DND-41 (cell line): ENCODE results near the gene MAP3K5.

Experiments
- ATAC-seq: fragments of 200-7000 bp; cut with Tn5 transposase; 3 replicates; pipeline ENCODE4 v1.9.1; 2021; ENCODE audit warnings: low read depth; ENCODE audit not compliant: insufficient read depth
- DNase-seq: peaks from one replicate; pipeline ENCODE4 v3.0.0-alpha.2; 2020
- H2AFZ ChIP-seq: 2 replicates; pipeline ENCODE4 v1.6.0; 2012; ENCODE audit warnings: low read depth, low read length
- H3K27ac ChIP-seq: 2 replicates; pipeline ENCODE4 v1.5.1; 2012; ENCODE audit warnings: low read length, inconsistent platforms
- H3K27me3 ChIP-seq: fragments of 200-600 bp; sonication (generic); 2 replicates; pipeline ENCODE4 v1.6.0; 2012; ENCODE audit warnings: low read length, mild to moderate bottlenecking, inconsistent platforms; ENCODE audit not compliant: insufficient read depth, poor library complexity
- H3K36me3 ChIP-seq: 2 replicates; pipeline ENCODE4 v1.5.1; 2012; ENCODE audit warnings: low read length, inconsistent platforms; ENCODE audit not compliant: insufficient read depth
- H3K4me1 ChIP-seq: 2 replicates; pipeline ENCODE4 v1.5.1; 2012; ENCODE audit warnings: mild to moderate bottlenecking, low read length; ENCODE audit not compliant: insufficient read depth
- H3K4me2 ChIP-seq: 2 replicates; pipeline ENCODE4 v1.6.0; 2012; ENCODE audit warnings: mild to moderate bottlenecking, moderate library complexity, low read length, inconsistent platforms; ENCODE audit not compliant: insufficient read depth
- H3K4me3 ChIP-seq, 2 experiments: fragments of 200-600 bp in 1 of 2; shearing (Covaris generic) in 1 of 2; 2 replicates each; pipeline ENCODE4 v1.5.1; 2012 to 2016; ENCODE audit warnings: inconsistent platforms in 2 of 2, low read length in 2 of 2, mild to moderate bottlenecking in 2 of 2, low read depth in 1 of 2, moderate library complexity in 1 of 2
- H3K79me2 ChIP-seq: 2 replicates; pipeline ENCODE4 v1.6.0; 2012; ENCODE audit warnings: low read length, inconsistent platforms; ENCODE audit not compliant: insufficient read depth
- H3K9ac ChIP-seq: 2 replicates; pipeline ENCODE4 v1.6.0; 2012; ENCODE audit warnings: low read depth, mild to moderate bottlenecking, inconsistent platforms, low read length, moderate library complexity
- H3K9me3 ChIP-seq: 2 replicates; pipeline ENCODE4 v1.5.1; 2012; ENCODE audit warnings: low read length, moderate library complexity, mild to moderate bottlenecking, inconsistent platforms; ENCODE audit not compliant: insufficient read depth, severe bottlenecking
- H4K20me1 ChIP-seq: 2 replicates; pipeline ENCODE4 v1.6.0; 2012; ENCODE audit warnings: low read length; ENCODE audit not compliant: insufficient read depth
- EZH2 ChIP-seq: IDR thresholded peaks from 3 replicates; pipeline ENCODE4 v1.6.1; 2012; ENCODE audit warnings: borderline replicate concordance, low read depth, mild to moderate bottlenecking, moderate library complexity, low read length, inconsistent platforms; ENCODE audit not compliant: severe bottlenecking
- TF ChIP-seq, protein P1 (sequence below): IDR thresholded peaks from 2 replicates; pipeline ENCODE4 v1.5.1; 2012; ENCODE audit warnings: borderline replicate concordance, low read length, moderate library complexity, mild to moderate bottlenecking; ENCODE audit not compliant: poor library complexity, severe bottlenecking; ENCODE audit errors: extremely low read depth

Gene MAP3K5

DNA sequence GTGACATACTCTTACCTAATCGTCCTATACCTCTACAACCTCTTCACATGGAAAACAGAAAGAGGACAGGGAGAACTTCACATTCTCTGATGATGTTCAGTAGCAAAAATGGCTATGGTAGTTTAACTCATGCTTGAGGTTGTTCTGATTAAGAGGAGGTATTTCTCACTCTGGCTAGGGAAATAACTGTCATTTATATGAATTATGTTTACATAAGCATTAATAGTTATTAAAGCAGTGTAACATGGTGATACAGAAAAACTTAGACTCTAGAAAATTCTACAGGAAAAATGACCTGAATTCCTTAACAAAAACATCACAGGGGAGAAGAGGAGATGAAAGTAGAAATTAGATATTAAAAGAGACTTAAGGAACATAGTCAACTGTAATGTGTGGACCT lies 57.3 kb downstream of the MAP3K5 start:
- Histone ChIP-seq H3K4me3 (no peak overlapping the region), H4K20me1 (no peaks in the 10 kb centered on the region), H3K27me3 (no peaks in the 10 kb centered on the region), H3K9ac (no peak overlapping the region), H3K4me1 (no peaks in the 10 kb centered on the region), H2AFZ (no peak overlapping the region), H3K79me2 (no peaks in the 10 kb centered on the region), H3K27ac (no peak overlapping the region), H3K36me3 (no peaks in the 10 kb centered on the region), H3K4me2 (no peak overlapping the region), H3K9me3 (no peaks in the 10 kb centered on the region)
- TF ChIP-seq, protein P1, sequence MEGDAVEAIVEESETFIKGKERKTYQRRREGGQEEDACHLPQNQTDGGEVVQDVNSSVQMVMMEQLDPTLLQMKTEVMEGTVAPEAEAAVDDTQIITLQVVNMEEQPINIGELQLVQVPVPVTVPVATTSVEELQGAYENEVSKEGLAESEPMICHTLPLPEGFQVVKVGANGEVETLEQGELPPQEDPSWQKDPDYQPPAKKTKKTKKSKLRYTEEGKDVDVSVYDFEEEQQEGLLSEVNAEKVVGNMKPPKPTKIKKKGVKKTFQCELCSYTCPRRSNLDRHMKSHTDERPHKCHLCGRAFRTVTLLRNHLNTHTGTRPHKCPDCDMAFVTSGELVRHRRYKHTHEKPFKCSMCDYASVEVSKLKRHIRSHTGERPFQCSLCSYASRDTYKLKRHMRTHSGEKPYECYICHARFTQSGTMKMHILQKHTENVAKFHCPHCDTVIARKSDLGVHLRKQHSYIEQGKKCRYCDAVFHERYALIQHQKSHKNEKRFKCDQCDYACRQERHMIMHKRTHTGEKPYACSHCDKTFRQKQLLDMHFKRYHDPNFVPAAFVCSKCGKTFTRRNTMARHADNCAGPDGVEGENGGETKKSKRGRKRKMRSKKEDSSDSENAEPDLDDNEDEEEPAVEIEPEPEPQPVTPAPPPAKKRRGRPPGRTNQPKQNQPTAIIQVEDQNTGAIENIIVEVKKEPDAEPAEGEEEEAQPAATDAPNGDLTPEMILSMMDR: no peak
- no peak for TF ChIP-seq EZH2
- no peak for ATAC-seq
- DNase-seq: no peak

DNA sequence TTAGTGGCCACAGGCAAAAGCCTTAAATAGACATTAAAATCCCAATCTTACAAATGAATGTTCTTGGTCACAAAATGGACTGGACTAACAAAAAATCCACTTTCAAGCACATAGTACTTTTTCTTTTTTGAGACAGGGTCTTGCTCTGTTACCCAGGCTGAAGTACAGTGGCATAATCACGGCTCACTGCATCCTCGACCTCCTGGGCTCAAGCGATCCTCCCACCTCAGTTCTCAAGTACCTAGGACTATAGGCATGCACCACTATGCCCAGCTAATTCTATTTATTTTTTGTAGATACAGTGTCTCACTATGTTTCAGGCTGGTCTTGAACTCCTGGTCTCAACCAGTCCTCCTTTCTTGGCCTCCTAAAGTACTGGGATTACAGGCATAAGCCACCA lies 59.4 kb downstream of the MAP3K5 start:
- H3K79me2 ChIP-seq: no peaks in the 10 kb centered on the region
- no peak overlapping the region for H3K9ac ChIP-seq
- H3K4me1 ChIP-seq: no peaks in the 10 kb centered on the region
- H4K20me1 ChIP-seq: no peaks in the 10 kb centered on the region
- no peak for ATAC-seq
- DNase-seq: no peak
- H3K4me3 ChIP-seq: no peak overlapping the region
- TF ChIP-seq, protein P1: no peak
- no peak for TF ChIP-seq EZH2
- H3K27ac ChIP-seq: no peak overlapping the region
- no peak overlapping the region for H3K4me2 ChIP-seq
- peaks cover 4% of the 10 kb centered on the region for H3K27me3 ChIP-seq
- no peaks in the 10 kb centered on the region for H3K9me3 ChIP-seq
- H2AFZ ChIP-seq: no peak overlapping the region
- H3K36me3 ChIP-seq: no peaks in the 10 kb centered on the region

DNA sequence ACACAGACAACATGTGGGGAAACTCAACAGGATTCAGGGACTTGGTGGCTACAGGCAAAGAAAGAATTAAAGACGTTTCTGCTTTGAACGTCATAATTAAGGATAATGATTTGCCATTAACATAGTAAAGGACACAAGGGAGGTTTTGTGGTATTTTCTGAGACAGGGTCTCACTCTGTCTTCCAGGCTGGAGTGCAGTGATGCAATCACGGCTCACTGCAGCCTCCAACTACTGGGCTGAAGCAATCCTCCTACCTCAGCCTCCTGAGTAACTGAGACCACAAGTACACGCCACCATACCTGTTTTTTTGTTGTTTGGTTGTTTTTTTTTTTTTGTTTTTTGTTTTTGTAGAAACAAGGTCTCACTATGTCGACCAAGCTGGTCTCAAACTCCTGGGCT lies 62.4 kb downstream of the MAP3K5 start:
- Histone ChIP-seq H3K9me3 (no peaks in the 10 kb centered on the region), H3K27me3 (peaks cover 4% of the 10 kb centered on the region), H3K79me2 (no peaks in the 10 kb centered on the region), H3K36me3 (no peaks in the 10 kb centered on the region), H2AFZ (no peak overlapping the region), H3K9ac (no peak overlapping the region), H3K4me2 (no peak overlapping the region), H3K4me3 (no peak overlapping the region), H4K20me1 (no peaks in the 10 kb centered on the region), H3K27ac (no peak overlapping the region), H3K4me1 (no peaks in the 10 kb centered on the region)
- no peak for ATAC-seq
- TF ChIP-seq, protein P1: no peak
- TF ChIP-seq EZH2: no peak
- DNase-seq: no peak

DNA sequence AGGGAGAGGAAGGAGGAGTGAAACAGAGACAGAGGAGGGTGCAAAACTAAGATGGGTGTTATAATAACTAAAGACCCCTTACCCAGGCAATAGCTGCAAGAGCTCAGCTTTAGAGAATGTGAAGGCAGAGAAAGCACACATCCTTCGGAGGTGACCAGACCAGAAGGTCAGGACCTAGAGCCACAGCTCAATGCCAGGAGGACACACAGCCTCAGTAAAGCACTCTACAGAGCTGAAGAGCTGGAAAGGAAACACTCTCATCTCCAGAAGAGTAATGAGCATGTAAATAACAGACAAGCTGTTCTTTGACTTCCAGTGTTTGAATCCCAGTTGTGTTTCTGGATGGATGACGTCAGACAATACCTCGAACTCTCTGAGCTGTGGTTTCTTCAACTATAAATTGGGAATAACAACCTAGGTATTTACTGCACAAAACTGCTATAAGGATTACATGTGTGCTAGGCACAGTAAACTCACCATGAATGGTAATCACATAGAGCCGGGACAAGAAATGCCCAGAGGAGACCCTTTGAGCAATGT lies 63.2 kb downstream of the MAP3K5 start:
- no peak overlapping the region for H3K9ac ChIP-seq

More for the DNA sequence above, 63.2 kb downstream of the MAP3K5 start:
- Histone ChIP-seq H4K20me1 (no peaks in the 10 kb centered on the region), H3K4me1 (no peaks in the 10 kb centered on the region), H3K27ac (no peak overlapping the region), H3K79me2 (no peaks in the 10 kb centered on the region), H3K9me3 (no peaks in the 10 kb centered on the region), H3K4me2 (no peak overlapping the region), H3K4me3 (no peak overlapping the region), H3K27me3 (peaks cover 4% of the 10 kb centered on the region), H2AFZ (no peak overlapping the region), H3K36me3 (no peaks in the 10 kb centered on the region)
- TF ChIP-seq EZH2: no peak
- TF ChIP-seq, protein P1: no peak
- ATAC-seq (no peak), DNase-seq (no peak)
